SK-N-SH treated with all-trans-retinoic acid at 6 μM for 48 hours (cell line): ENCODE results near the gene EVC.

Experiments
- ATAC-seq: fragments of 200-7000 bp; cut with Tn5 transposase; 3 replicates; pipeline ENCODE4 v1.9.1; 2020; ENCODE audit warnings: mild to moderate bottlenecking, moderate library complexity
- ARNTL ChIP-seq: fragments of 450-650 bp; formaldehyde crosslinking; IDR thresholded peaks from 2 replicates; pipeline ENCODE4 v1.5.0; 2020; ENCODE audit warnings: low read depth, mild to moderate bottlenecking, moderate library complexity, borderline replicate concordance
- BACH2 ChIP-seq: fragments of 250-450 bp; sonication (Bioruptor Pico); IDR thresholded peaks from 2 replicates; pipeline ENCODE4 v1.9.0; 2021; ENCODE audit warnings: mild to moderate bottlenecking, borderline replicate concordance
- ESRRG ChIP-seq: fragments of 250-450 bp; sonication (Bioruptor Pico); IDR thresholded peaks from 2 replicates; pipeline ENCODE4 v1.6.1; 2021; ENCODE audit warnings: mild to moderate bottlenecking
- GLIS3 ChIP-seq: fragments of 250-450 bp; sonication (Bioruptor Pico); IDR thresholded peaks from 2 replicates; pipeline ENCODE4 v1.5.0; 2020; ENCODE audit warnings: mild to moderate bottlenecking, moderate library complexity
- ISL1 ChIP-seq: fragments of 250-450 bp; sonication (Bioruptor Pico); IDR thresholded peaks from 2 replicates; pipeline ENCODE4 v2.1.2; 2022; ENCODE audit warnings: mild to moderate bottlenecking, moderate library complexity
- OSR1 ChIP-seq: fragments of 250-450 bp; sonication (Bioruptor Pico); IDR thresholded peaks from 2 replicates; pipeline ENCODE4 v1.8.0; 2022; ENCODE audit warnings: moderate library complexity, mild to moderate bottlenecking, inconsistent platforms
- PPARA ChIP-seq: fragments of 250-450 bp; sonication (Bioruptor Pico); IDR thresholded peaks from 2 replicates; pipeline ENCODE4 v1.5.0; 2020; ENCODE audit warnings: mild to moderate bottlenecking, borderline replicate concordance
- RARB ChIP-seq: fragments of 250-450 bp; sonication (Bioruptor Pico); IDR thresholded peaks from 2 replicates; pipeline ENCODE4 v1.8.0; 2021; ENCODE audit warnings: mild to moderate bottlenecking, moderate library complexity
- SNAI2 ChIP-seq: fragments of 250-450 bp; sonication (Bioruptor Pico); IDR thresholded peaks from 2 replicates; pipeline ENCODE4 v1.5.0; 2020; ENCODE audit warnings: mild to moderate bottlenecking, moderate library complexity
- TCF4 ChIP-seq: fragments of 250-450 bp; sonication (Bioruptor Pico); IDR thresholded peaks from 2 replicates; pipeline ENCODE4 v1.8.0; 2021; ENCODE audit warnings: mild to moderate bottlenecking, moderate library complexity, borderline replicate concordance
- TOX ChIP-seq: fragments of 250-450 bp; sonication (Bioruptor Pico); IDR thresholded peaks from 2 replicates; pipeline ENCODE4 v1.8.0; 2021; ENCODE audit warnings: mild to moderate bottlenecking, moderate library complexity, borderline replicate concordance
- ZC3H10 ChIP-seq: fragments of 250-450 bp; sonication (Bioruptor Pico); IDR thresholded peaks from 2 replicates; pipeline ENCODE4 v1.5.1; 2021; ENCODE audit warnings: mild to moderate bottlenecking, moderate library complexity
- ZFP3 ChIP-seq: fragments of 250-450 bp; sonication (Bioruptor Pico); IDR thresholded peaks from 2 replicates; pipeline ENCODE4 v1.5.0; 2020; ENCODE audit warnings: mild to moderate bottlenecking, moderate library complexity
- ZFP30 ChIP-seq: fragments of 450-650 bp; formaldehyde crosslinking; IDR thresholded peaks from 2 replicates; pipeline ENCODE4 v1.5.0; 2022; ENCODE audit warnings: mild to moderate bottlenecking, moderate library complexity
- ZNF565 ChIP-seq: fragments of 450-650 bp; formaldehyde crosslinking; conservative IDR thresholded peaks from 2 replicates; pipeline ENCODE4 v1.5.0; 2020; ENCODE audit warnings: low read depth, mild to moderate bottlenecking, moderate library complexity
- ZNF70 ChIP-seq: fragments of 450-650 bp; formaldehyde crosslinking; IDR thresholded peaks from 2 replicates; pipeline ENCODE4 v1.5.0; 2020; ENCODE audit warnings: mild to moderate bottlenecking, moderate library complexity
- ZNF8 ChIP-seq: fragments of 450-650 bp; formaldehyde crosslinking; IDR thresholded peaks from 2 replicates; pipeline ENCODE4 v1.5.0; 2020; ENCODE audit warnings: mild to moderate bottlenecking, moderate library complexity
- TF ChIP-seq, protein P1 (sequence below): fragments of 250-450 bp; sonication (Bioruptor Pico); IDR thresholded peaks from 2 replicates; pipeline ENCODE4 v1.5.0; 2020; ENCODE audit warnings: mild to moderate bottlenecking, moderate library complexity
- TF ChIP-seq, protein P2 (sequence below): fragments of 250-450 bp; sonication (Bioruptor Pico); IDR thresholded peaks from 2 replicates; pipeline ENCODE4 v1.5.1; 2021; ENCODE audit warnings: mild to moderate bottlenecking, moderate library complexity
- TF ChIP-seq, protein P3 (sequence below): fragments of 250-450 bp; sonication (Bioruptor Pico); IDR thresholded peaks from 2 replicates; pipeline ENCODE4 v1.8.0; 2020; ENCODE audit warnings: mild to moderate bottlenecking, moderate library complexity, borderline replicate concordance
- TF ChIP-seq, protein P4 (sequence below): fragments of 250-450 bp; sonication (Bioruptor Pico); IDR thresholded peaks from 2 replicates; pipeline ENCODE4 v1.8.0; 2021; ENCODE audit warnings: low read depth, mild to moderate bottlenecking, moderate library complexity, borderline replicate concordance

The EVC gene

DNA sequence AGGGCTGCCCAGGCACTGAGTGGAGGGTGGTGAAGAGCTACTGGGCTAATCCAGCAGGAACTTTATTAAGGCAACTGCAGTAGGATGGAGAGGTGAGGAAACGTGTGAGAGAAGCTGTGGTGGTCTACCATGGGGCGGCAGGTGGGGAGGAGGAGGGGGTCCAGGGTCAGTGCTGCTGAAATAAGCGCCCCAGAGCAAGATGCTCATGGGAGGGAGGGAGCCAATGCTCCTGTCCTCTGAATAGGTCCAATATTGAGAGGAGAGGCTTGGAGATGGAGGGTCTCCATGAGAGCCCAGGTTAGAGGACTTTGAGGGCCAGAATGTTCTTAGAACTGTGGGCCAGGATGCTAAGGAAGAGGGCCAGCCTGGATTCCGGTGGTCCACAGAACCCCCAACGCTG lies 35.2 kb downstream of the EVC start:
- no peak for ATAC-seq
- no peak for TF ChIP-seq ZNF565 (CRISPR knock-in tag)
- TF ChIP-seq ZC3H10 (CRISPR knock-in tag) = no peak
- TF ChIP-seq ZNF70 (CRISPR knock-in tag) = no peak
- TF ChIP-seq BACH2 (CRISPR knock-in tag) = no peak
- TF ChIP-seq TOX (CRISPR knock-in tag) = no peak
- no peak for TF ChIP-seq ISL1
- TF ChIP-seq ZNF8 (CRISPR knock-in tag) = no peak
- TF ChIP-seq ZFP3 (CRISPR knock-in tag) = no peak
- TF ChIP-seq PPARA (CRISPR knock-in tag) = no peak
- TF ChIP-seq, protein P1, sequence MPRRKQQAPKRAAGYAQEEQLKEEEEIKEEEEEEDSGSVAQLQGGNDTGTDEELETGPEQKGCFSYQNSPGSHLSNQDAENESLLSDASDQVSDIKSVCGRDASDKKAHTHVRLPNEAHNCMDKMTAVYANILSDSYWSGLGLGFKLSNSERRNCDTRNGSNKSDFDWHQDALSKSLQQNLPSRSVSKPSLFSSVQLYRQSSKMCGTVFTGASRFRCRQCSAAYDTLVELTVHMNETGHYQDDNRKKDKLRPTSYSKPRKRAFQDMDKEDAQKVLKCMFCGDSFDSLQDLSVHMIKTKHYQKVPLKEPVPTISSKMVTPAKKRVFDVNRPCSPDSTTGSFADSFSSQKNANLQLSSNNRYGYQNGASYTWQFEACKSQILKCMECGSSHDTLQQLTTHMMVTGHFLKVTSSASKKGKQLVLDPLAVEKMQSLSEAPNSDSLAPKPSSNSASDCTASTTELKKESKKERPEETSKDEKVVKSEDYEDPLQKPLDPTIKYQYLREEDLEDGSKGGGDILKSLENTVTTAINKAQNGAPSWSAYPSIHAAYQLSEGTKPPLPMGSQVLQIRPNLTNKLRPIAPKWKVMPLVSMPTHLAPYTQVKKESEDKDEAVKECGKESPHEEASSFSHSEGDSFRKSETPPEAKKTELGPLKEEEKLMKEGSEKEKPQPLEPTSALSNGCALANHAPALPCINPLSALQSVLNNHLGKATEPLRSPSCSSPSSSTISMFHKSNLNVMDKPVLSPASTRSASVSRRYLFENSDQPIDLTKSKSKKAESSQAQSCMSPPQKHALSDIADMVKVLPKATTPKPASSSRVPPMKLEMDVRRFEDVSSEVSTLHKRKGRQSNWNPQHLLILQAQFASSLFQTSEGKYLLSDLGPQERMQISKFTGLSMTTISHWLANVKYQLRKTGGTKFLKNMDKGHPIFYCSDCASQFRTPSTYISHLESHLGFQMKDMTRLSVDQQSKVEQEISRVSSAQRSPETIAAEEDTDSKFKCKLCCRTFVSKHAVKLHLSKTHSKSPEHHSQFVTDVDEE (CRISPR knock-in tag) = no peak
- TF ChIP-seq OSR1 (CRISPR knock-in tag) = no peak
- no peak for TF ChIP-seq GLIS3 (CRISPR knock-in tag)
- no peak for TF ChIP-seq ARNTL (CRISPR knock-in tag)

DNA sequence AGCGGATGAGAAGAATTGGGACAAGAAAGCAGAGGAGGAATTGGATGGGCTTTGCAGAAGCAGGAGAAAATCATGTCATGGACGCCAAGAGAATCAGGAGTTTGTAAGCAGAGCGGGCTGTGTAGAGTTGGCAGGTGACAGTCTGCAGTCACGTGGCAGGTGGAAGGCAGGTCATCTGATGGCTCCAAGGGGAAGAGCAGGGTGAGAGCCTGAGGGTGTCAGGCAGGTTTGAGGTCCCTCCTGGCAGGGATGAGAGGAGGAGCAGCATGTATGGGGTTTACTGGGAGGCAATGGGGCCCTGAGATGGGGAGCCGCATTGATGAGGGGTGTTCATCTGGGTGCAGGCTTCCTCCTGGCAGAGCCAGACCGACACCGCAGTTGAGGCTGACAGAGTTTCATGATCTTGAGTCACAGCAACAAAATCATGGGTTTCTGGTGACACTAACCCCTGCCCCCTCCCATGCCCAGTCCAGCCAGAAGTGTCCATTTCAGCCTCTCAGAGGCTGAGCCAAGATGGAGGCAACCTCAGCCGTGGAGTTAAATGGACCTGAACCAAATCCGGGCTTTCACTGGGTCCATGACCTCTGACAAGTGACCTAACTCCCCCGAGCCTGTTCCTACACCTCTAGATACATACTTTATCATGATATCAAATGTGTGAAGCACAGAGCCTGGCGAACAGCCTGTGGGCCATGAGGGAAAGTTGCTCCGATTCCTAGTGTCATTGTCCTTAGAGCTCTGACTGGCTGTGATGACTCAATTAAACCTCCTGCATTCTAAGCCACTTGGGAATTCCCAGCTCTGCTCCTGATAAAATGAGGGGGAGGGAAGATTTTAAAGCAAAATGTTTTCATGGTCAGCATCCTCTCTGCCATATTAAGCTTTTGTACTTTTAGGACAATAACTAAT lies 36.1 kb downstream of the EVC start:
- TF ChIP-seq TOX (CRISPR knock-in tag) (no peak), GLIS3 (CRISPR knock-in tag) (no peak), ESRRG (CRISPR knock-in tag) (no peak), ISL1 (no peak), ZNF565 (CRISPR knock-in tag) (no peak), ZNF8 (CRISPR knock-in tag) (no peak), OSR1 (CRISPR knock-in tag) (no peak), ZNF70 (CRISPR knock-in tag) (no peak), ARNTL (CRISPR knock-in tag) (no peak), ZFP3 (CRISPR knock-in tag) (no peak), SNAI2 (no peak), TCF4 (no peak), RARB (CRISPR knock-in tag) (no peak), ZFP30 (CRISPR knock-in tag) (no peak)
- TF ChIP-seq, protein P2, sequence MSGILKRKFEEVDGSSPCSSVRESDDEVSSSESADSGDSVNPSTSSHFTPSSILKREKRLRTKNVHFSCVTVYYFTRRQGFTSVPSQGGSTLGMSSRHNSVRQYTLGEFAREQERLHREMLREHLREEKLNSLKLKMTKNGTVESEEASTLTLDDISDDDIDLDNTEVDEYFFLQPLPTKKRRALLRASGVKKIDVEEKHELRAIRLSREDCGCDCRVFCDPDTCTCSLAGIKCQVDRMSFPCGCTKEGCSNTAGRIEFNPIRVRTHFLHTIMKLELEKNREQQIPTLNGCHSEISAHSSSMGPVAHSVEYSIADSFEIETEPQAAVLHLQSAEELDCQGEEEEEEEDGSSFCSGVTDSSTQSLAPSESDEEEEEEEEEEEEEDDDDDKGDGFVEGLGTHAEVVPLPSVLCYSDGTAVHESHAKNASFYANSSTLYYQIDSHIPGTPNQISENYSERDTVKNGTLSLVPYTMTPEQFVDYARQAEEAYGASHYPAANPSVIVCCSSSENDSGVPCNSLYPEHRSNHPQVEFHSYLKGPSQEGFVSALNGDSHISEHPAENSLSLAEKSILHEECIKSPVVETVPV = no peak
- TF ChIP-seq, protein P1 (CRISPR knock-in tag) = no peak
- TF ChIP-seq, protein P3, sequence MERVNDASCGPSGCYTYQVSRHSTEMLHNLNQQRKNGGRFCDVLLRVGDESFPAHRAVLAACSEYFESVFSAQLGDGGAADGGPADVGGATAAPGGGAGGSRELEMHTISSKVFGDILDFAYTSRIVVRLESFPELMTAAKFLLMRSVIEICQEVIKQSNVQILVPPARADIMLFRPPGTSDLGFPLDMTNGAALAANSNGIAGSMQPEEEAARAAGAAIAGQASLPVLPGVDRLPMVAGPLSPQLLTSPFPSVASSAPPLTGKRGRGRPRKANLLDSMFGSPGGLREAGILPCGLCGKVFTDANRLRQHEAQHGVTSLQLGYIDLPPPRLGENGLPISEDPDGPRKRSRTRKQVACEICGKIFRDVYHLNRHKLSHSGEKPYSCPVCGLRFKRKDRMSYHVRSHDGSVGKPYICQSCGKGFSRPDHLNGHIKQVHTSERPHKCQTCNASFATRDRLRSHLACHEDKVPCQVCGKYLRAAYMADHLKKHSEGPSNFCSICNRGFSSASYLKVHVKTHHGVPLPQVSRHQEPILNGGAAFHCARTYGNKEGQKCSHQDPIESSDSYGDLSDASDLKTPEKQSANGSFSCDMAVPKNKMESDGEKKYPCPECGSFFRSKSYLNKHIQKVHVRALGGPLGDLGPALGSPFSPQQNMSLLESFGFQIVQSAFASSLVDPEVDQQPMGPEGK (CRISPR knock-in tag) = no peak
- TF ChIP-seq, protein P4, sequence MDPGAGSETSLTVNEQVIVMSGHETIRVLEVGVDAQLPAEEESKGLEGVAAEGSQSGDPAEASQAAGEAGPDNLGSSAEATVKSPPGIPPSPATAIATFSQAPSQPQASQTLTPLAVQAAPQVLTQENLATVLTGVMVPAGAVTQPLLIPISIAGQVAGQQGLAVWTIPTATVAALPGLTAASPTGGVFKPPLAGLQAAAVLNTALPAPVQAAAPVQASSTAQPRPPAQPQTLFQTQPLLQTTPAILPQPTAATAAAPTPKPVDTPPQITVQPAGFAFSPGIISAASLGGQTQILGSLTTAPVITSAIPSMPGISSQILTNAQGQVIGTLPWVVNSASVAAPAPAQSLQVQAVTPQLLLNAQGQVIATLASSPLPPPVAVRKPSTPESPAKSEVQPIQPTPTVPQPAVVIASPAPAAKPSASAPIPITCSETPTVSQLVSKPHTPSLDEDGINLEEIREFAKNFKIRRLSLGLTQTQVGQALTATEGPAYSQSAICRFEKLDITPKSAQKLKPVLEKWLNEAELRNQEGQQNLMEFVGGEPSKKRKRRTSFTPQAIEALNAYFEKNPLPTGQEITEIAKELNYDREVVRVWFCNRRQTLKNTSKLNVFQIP (CRISPR knock-in tag) = no peak
- no peak for ATAC-seq
